HepG2 (cell line): ENCODE data around the gene SGMS1. TPM values are rescaled to one million over a fixed set of nuclear protein-coding genes. Genes with fewer than 3 reads are reported as not detected.

Experiments
- ATAC-seq: fragments of 200-7000 bp; cut with Tn5 transposase; 3 replicates; pipeline ENCODE4 v1.9.1; 2020; ENCODE audit warnings: mild to moderate bottlenecking, moderate library complexity
- BruUV-seq: library from RNA; stranded (reverse); fragments of 400-500 nt; replicated peaks from 2 replicates; lab custom pipeline; 2021; lab: Mats Ljungman, UMichigan
- CTCF ChIA-PET: fragments of 300-600 bp; formaldehyde crosslinking; extraction: SDS; loops from one replicate; lab custom pipeline; 2021; ENCODE audit warnings: low total read pairs, inconsistent platforms, low intra/inter-chr PET ratio; lab: Yijun Ruan, JAX
- POLR2A ChIA-PET: fragments of 350-600 bp; sonication (Branson Sonifier 250); formaldehyde crosslinking; loops from one replicate; lab custom pipeline; 2020; ENCODE audit warnings: antibody characterized with exemption, inconsistent platforms; lab: Yijun Ruan, JAX
- DNase-seq: peaks from one replicate; pipeline ENCODE4 v3.0.0-alpha.2; 2015; ENCODE audit warnings: low spot score
- FAIRE-seq: peaks from 3 replicates; lab custom pipeline; 2011; peaks lifted over from hg19 to GRCh38; lab: Jason Lieb, UNC
- H2AFZ ChIP-seq: one replicate; pipeline ENCODE4 v1.6.1; 2011; ENCODE audit warnings: low read length, inconsistent platforms
- H3K27ac ChIP-seq: fragments of 300-600 bp; 3 replicates; pipeline ENCODE4 v1.8.0; 2011; ENCODE audit warnings: mixed run types, mild to moderate bottlenecking, mixed read lengths, low read length, inconsistent platforms; ENCODE audit not compliant: insufficient read depth; ENCODE audit errors: extremely low read length
- H3K27me3 ChIP-seq, 2 experiments: fragments of 200-600 bp in 1 of 2; 2 replicates in 1 of 2; 3 replicates in 1 of 2; pipeline versions ENCODE4 v1.6.0 to v1.8.0; 2011; ENCODE audit warnings: low read length in 2 of 2, mild to moderate bottlenecking in 2 of 2, moderate library complexity in 2 of 2, inconsistent platforms in 1 of 2; ENCODE audit not compliant: insufficient read depth in 2 of 2, control insufficient read depth in 1 of 2
- H3K36me3 ChIP-seq, 2 experiments: fragments of 200-600 bp in 1 of 2; replicated peaks in 1 of 2; 2 replicates in 1 of 2; 3 replicates in 1 of 2; pipeline versions ENCODE4 v1.5.1 to v1.8.0; 2011; ENCODE audit warnings: low read length in 2 of 2, inconsistent platforms in 1 of 2; ENCODE audit not compliant: insufficient read depth in 2 of 2, control insufficient read depth in 1 of 2
- H3K4me1 ChIP-seq: 2 replicates; pipeline ENCODE4 v1.5.1; 2012; ENCODE audit warnings: low read length, inconsistent platforms; ENCODE audit not compliant: insufficient read depth
- H3K4me2 ChIP-seq: 2 replicates; pipeline ENCODE4 v1.6.0; 2011; ENCODE audit warnings: low read depth, low read length, inconsistent platforms
- H3K4me3 ChIP-seq, 3 experiments: fragments of 200-600 bp in 1 of 3; sonication (generic), shearing (Covaris generic) in 1 of 3; replicated peaks in 1 of 3; 2 replicates each; pipeline ENCODE4 v1.5.1; 2011 to 2016; ENCODE audit warnings: low read length in 3 of 3, inconsistent platforms in 2 of 3, low read depth in 2 of 3, mild to moderate bottlenecking in 2 of 3, control low read depth in 1 of 3, mixed read lengths in 1 of 3; ENCODE audit not compliant: insufficient read depth in 1 of 3
- H3K79me2 ChIP-seq: one replicate; pipeline ENCODE4 v1.6.1; 2011; ENCODE audit warnings: low read length, inconsistent platforms; ENCODE audit not compliant: insufficient read depth
- H3K9ac ChIP-seq: 2 replicates; pipeline ENCODE4 v1.6.0; 2011; ENCODE audit warnings: mild to moderate bottlenecking, low read depth, low read length, inconsistent platforms; ENCODE audit not compliant: insufficient read depth
- H3K9me3 ChIP-seq: 2 replicates; pipeline ENCODE4 v1.5.1; 2012; ENCODE audit warnings: mild to moderate bottlenecking, low read length
- H4K20me1 ChIP-seq: 2 replicates; pipeline ENCODE4 v1.6.0; 2011; ENCODE audit warnings: inconsistent platforms, mild to moderate bottlenecking, low read length, moderate library complexity; ENCODE audit not compliant: insufficient read depth
- FOXA3 ChIP-seq: IDR thresholded peaks from 2 replicates; pipeline ENCODE4 v1.6.1; 2016; ENCODE audit warnings: missing genetic modification reagents, missing compliant biosample characterization
- NCOR1 ChIP-seq: fragments of 200-600 bp; sonication (generic); IDR thresholded peaks from 2 replicates; pipeline ENCODE4 v1.7.0; 2017; ENCODE audit warnings: antibody characterized with exemption, low read length, borderline replicate concordance
- PHF8 ChIP-seq: sonication (generic); formaldehyde crosslinking; IDR thresholded peaks from 2 replicates; pipeline ENCODE4 v1.5.0; 2020; ENCODE audit warnings: missing genetic modification reagents
- REPIN1 ChIP-seq: sonication (generic); formaldehyde crosslinking; IDR thresholded peaks from 2 replicates; pipeline ENCODE4 v1.8.0; 2022; ENCODE audit warnings: missing genetic modification reagents, low read depth, mild to moderate bottlenecking, borderline replicate concordance
- TARDBP ChIP-seq: sonication (generic); formaldehyde crosslinking; IDR thresholded peaks from 2 replicates; pipeline ENCODE4 v1.8.0; 2022; ENCODE audit warnings: mild to moderate bottlenecking, missing genetic modification reagents
- TP53 ChIP-seq: sonication (generic); formaldehyde crosslinking; conservative IDR thresholded peaks from 2 replicates; pipeline ENCODE4 v1.4.0; 2020; ENCODE audit warnings: missing genetic modification reagents
- ZBED4 ChIP-seq: sonication (generic); formaldehyde crosslinking; IDR thresholded peaks from 2 replicates; pipeline ENCODE4 v1.4.0; 2020; ENCODE audit warnings: missing genetic modification reagents, borderline replicate concordance
- ZNF629 ChIP-seq: sonication (generic); formaldehyde crosslinking; conservative IDR thresholded peaks from 2 replicates; pipeline ENCODE4 v1.5.0; 2020; ENCODE audit warnings: missing genetic modification reagents
- ZNF713 ChIP-seq: sonication (generic); formaldehyde crosslinking; IDR thresholded peaks from 2 replicates; pipeline ENCODE4 v1.4.0; 2020; ENCODE audit warnings: mild to moderate bottlenecking, missing genetic modification reagents
- ZSCAN5A ChIP-seq: sonication (generic); formaldehyde crosslinking; IDR thresholded peaks from 2 replicates; pipeline ENCODE4 v1.8.0; 2022; ENCODE audit warnings: mild to moderate bottlenecking, missing genetic modification reagents, borderline replicate concordance
- WGBS: methylation state at CpG from one replicate; pipeline ENCODE4 v1.1.6; 2017; ENCODE audit warnings: low lambda C conversion rate; 5-methylcytosine and 5-hydroxymethylcytosine counted together
- in situ Hi-C: cut with HindIII; loops from 2 replicates; pipeline ENCODE4 v1.10.0; 2017; ENCODE audit warnings: low pct_unique_long_range_greater_than_20kb; ENCODE audit not compliant: extremely low pct_ligation_motif_present
- intact Hi-C: fragments of 100-400 bp; cut with micrococcal nuclease; formaldehyde crosslinking; loops from one replicate; pipeline ENCODE4 v1.10.0; 2022; ENCODE audit not compliant: unreplicated experiment
- polyA plus RNA-seq, 8 experiments: library from polyadenylated mRNA; depleted of rRNA in 3 of 8; stranded (reverse) in 7 of 8; unstranded in 1 of 8; fragments of >200 nt; fragmentation: Illumina TruSeq in 4 of 8; extraction: Trizol in 4 of 8; gene quantifications; 2 replicates each; pipeline versions ENCODE4 v1.2.1 to v1.2.3, GENCODE V29; 2011 to 2016; ENCODE audit warnings: low read depth in 4 of 8, missing spikeins in 1 of 8, mixed read lengths in 1 of 8; ENCODE audit not compliant: insufficient read depth in 1 of 8
- total RNA-seq, 5 experiments: library from RNA; depleted of rRNA; stranded (reverse); fragments of >200 nt; fragmentation: Illumina TruSeq; extraction: Trizol; gene quantifications; 2 replicates each; pipeline ENCODE4 v1.2.3, GENCODE V29; 2016; ENCODE audit warnings: low read depth in 1 of 5
- TF ChIP-seq, protein P1 (sequence below): sonication (generic); formaldehyde crosslinking; IDR thresholded peaks from 2 replicates; pipeline ENCODE4 v1.4.0; 2020; ENCODE audit warnings: missing genetic modification reagents, borderline replicate concordance
- TF ChIP-seq, protein P2 (sequence below): IDR thresholded peaks from 2 replicates; pipeline ENCODE4 v1.6.1; 2016; ENCODE audit warnings: missing compliant biosample characterization, missing genetic modification reagents, borderline replicate concordance

The SGMS1 gene
- total and polyA plus RNA-seq, 2 of the 13 experiments (the other 11 are each of a cell fraction or from before 2014, with no cell fraction given): 6.5 to 15.1 TPM

DNA sequence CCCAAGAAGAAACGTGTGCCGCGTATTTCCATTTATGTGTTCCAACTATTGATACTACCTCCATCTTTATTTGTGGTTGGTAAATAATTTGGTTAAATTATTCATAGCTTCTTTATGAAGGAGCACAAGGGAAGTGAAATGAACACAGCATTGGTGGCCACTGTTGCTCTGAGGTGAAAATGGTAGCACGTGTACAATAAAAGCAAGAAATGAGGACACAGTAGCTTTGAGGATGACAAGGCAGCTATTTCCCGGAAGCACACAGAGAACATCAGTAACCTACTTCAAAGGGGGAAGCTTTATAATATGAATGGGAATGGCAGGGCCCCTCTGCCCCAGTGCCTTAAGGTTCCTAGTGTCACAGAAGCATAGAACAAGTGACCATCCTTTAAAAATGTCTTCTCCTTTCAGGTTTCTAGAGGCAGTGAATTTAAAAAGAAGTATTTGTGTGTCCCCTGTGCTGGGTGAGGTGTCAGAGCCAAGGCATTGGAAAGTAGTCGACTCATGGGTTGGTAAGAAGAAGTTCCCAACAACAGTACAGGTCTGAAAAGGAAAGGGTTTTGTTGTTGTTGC is 78.8 kb downstream of the SGMS1 start (continued):
- TF ChIP-seq NCOR1: no peak
- no peak for TF ChIP-seq FOXA3 (CRISPR knock-in tag)
- TF ChIP-seq, all 625 proteins: peak for 0

- 88% methylated on average over 3 of the region's 3 CpGs for WGBS
- in situ Hi-C loops: no loop called here
- intact Hi-C loops: no loop called here
- FAIRE-seq (no peak), DNase-seq (no peak), ATAC-seq (no peak)
- no peak overlapping the region for H3K4me3 ChIP-seq
- no peak overlapping the region for H3K27ac ChIP-seq
- no peak overlapping the region for H3K4me2 ChIP-seq
- H3K36me3 ChIP-seq: no peaks in the 10 kb centered on the region
- no peaks in the 10 kb centered on the region for H4K20me1 ChIP-seq
- peaks cover 23% of the 10 kb centered on the region for H3K4me1 ChIP-seq
- no peaks in the 10 kb centered on the region for H3K79me2 ChIP-seq
- BruUV-seq: no TSS peak
- no peak overlapping the region for H2AFZ ChIP-seq
- no peaks in the 10 kb centered on the region for H3K9me3 ChIP-seq
- H3K9ac ChIP-seq: no peak overlapping the region
- ChIA-PET POLR2A (no interaction called here), CTCF (no interaction called here)
- no peaks in the 10 kb centered on the region for H3K27me3 ChIP-seq
- TF ChIP-seq TP53 (no peak), PHF8 (CRISPR knock-in tag) (no peak), REPIN1 (CRISPR knock-in tag) (no peak), TARDBP (CRISPR knock-in tag) (no peak), ZSCAN5A (CRISPR knock-in tag) (no peak), ZNF629 (peak; percentile 76), ZBED4 (CRISPR knock-in tag) (no peak), ZNF713 (CRISPR knock-in tag) (no peak)
- TF ChIP-seq, protein P1, sequence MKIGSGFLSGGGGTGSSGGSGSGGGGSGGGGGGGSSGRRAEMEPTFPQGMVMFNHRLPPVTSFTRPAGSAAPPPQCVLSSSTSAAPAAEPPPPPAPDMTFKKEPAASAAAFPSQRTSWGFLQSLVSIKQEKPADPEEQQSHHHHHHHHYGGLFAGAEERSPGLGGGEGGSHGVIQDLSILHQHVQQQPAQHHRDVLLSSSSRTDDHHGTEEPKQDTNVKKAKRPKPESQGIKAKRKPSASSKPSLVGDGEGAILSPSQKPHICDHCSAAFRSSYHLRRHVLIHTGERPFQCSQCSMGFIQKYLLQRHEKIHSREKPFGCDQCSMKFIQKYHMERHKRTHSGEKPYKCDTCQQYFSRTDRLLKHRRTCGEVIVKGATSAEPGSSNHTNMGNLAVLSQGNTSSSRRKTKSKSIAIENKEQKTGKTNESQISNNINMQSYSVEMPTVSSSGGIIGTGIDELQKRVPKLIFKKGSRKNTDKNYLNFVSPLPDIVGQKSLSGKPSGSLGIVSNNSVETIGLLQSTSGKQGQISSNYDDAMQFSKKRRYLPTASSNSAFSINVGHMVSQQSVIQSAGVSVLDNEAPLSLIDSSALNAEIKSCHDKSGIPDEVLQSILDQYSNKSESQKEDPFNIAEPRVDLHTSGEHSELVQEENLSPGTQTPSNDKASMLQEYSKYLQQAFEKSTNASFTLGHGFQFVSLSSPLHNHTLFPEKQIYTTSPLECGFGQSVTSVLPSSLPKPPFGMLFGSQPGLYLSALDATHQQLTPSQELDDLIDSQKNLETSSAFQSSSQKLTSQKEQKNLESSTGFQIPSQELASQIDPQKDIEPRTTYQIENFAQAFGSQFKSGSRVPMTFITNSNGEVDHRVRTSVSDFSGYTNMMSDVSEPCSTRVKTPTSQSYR: no peak
- TF ChIP-seq, protein P2, sequence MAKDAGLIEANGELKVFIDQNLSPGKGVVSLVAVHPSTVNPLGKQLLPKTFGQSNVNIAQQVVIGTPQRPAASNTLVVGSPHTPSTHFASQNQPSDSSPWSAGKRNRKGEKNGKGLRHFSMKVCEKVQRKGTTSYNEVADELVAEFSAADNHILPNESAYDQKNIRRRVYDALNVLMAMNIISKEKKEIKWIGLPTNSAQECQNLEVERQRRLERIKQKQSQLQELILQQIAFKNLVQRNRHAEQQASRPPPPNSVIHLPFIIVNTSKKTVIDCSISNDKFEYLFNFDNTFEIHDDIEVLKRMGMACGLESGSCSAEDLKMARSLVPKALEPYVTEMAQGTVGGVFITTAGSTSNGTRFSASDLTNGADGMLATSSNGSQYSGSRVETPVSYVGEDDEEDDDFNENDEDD (CRISPR knock-in tag): no peak
Measured at GRCh38 chr10:50544095-50544856, 79.5 kb downstream of the SGMS1 start.
